ENCODE measurements around the gene SMAD3. TPM values are rescaled to one million over a fixed set of nuclear protein-coding genes. Genes with fewer than 3 reads are reported as not detected.

Gene SMAD3
- total RNA-seq, 2 donors from 2014 or later: 30.6 to 45.4 TPM

DNA sequence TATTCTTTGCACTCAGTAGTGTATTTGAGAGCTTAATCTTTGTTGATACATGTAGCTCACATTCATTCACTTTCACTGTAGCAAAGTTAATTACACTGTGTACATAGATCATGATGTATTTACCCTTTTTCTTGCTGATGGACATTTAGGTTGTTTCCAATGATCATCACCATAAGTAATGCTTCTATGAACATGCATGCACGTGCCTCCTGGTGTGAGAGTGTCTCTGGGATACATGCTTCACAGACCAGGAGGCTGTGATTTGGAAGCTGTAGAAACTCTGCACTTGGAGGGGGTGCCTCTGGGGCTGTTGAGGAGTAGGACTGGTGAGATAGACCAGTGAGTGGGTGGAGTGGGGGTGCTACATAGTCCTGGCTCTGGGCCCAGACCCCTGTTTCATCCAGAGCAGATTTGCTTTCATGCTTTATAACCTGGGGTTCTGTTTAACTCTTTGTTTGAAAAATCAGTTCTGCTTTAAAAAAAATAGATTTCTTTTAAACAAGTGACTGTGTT is 18.2 kb upstream of the SMAD3 start:
- 76% methylated on average over 1 of the region's 1 CpG for WGBS
- Histone ChIP-seq H3K27me3 (replicated peaks; ENCODE audit: insufficient read depth) (no peaks in the 10 kb centered on the region), H3K4me1 (replicated peaks) (peaks cover 4% of the 10 kb centered on the region), H3K36me3 (no peaks in the 10 kb centered on the region), H3K4me3 (no peak overlapping the region), H3K9me3 (no peaks in the 10 kb centered on the region), H3K27ac (no peak overlapping the region)
- TF ChIP-seq POLR2A (IDR thresholded peaks at IDR 0.05): no peak
- no peak for TF ChIP-seq POLR2AphosphoS5 (IDR thresholded peaks at IDR 0.05)
- TF ChIP-seq, protein P1, sequence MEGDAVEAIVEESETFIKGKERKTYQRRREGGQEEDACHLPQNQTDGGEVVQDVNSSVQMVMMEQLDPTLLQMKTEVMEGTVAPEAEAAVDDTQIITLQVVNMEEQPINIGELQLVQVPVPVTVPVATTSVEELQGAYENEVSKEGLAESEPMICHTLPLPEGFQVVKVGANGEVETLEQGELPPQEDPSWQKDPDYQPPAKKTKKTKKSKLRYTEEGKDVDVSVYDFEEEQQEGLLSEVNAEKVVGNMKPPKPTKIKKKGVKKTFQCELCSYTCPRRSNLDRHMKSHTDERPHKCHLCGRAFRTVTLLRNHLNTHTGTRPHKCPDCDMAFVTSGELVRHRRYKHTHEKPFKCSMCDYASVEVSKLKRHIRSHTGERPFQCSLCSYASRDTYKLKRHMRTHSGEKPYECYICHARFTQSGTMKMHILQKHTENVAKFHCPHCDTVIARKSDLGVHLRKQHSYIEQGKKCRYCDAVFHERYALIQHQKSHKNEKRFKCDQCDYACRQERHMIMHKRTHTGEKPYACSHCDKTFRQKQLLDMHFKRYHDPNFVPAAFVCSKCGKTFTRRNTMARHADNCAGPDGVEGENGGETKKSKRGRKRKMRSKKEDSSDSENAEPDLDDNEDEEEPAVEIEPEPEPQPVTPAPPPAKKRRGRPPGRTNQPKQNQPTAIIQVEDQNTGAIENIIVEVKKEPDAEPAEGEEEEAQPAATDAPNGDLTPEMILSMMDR (IDR thresholded peaks at IDR 0.05): no peak
- intact Hi-C loops (cut with DNase I): no loop called here
- no peak for DNase-seq (ENCODE audit: low spot score)

DNA sequence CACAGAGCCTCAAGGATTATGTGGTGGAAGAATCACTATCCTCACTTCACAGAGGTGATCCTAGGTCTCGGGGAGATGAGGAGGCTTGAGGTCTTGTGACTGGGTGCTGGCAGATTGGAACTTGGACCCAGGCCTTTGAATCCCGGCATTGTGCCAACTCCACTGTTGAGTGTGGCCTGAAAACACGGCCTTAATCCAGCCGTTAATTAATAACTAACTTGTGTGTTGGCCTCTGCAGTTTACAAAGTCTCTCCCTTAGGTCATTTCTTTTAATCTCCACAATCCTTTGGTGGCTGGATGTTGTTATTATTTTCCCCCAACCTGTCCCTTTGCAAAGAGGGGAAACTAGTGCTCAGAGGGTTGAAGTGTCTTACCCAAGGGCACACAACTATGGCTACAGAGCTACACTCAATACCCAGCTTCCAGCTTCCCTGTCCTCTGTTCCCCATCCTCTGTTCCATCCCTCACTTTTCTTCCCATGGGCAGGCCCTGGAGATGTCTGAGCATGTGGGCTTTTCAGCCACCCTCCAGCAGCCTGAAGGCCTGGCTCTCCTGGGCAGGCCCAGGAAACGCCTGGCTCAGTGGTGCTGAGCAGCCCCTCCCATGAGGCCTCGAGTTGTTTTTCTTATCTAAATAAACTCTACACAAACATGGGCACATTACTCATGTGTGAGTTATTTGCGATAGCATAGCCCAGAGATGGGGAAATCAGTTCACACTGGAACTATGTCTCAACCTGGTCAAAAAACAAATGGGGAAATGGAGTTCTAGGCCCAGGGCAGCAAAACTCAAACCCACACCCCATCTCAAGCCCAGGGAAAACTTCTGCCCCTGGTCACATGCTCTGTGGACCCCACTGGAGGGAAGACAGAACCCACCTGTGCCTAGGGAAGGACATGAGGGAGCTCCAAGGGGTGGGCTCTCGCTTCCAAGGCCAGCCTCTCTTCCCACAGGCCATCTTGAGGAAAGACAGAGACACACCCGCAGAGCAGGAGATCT is 16.8 kb upstream of the SMAD3 start:
- TF ChIP-seq POLR2AphosphoS5 (IDR thresholded peaks at IDR 0.05) (peak; percentile 68), POLR2A (IDR thresholded peaks at IDR 0.05) (no peak)
- TF ChIP-seq, protein P1 (IDR thresholded peaks at IDR 0.05): no peak
- no peak overlapping the region for H3K4me3 ChIP-seq
- intact Hi-C loops (cut with DNase I): no loop called here
- WGBS: 43% methylated on average over 9 of the region's 9 CpGs
- H3K36me3 ChIP-seq: no peaks in the 10 kb centered on the region
- H3K27ac ChIP-seq: peak overlapping the region; percentile 22 to 47
- no peaks in the 10 kb centered on the region for H3K27me3 ChIP-seq (replicated peaks; ENCODE audit: insufficient read depth)
- DNase-seq (ENCODE audit: low spot score): peak; percentile 50
- H3K4me1 ChIP-seq (replicated peaks): peaks cover 4% of the 10 kb centered on the region
- H3K9me3 ChIP-seq: no peaks in the 10 kb centered on the region

DNA sequence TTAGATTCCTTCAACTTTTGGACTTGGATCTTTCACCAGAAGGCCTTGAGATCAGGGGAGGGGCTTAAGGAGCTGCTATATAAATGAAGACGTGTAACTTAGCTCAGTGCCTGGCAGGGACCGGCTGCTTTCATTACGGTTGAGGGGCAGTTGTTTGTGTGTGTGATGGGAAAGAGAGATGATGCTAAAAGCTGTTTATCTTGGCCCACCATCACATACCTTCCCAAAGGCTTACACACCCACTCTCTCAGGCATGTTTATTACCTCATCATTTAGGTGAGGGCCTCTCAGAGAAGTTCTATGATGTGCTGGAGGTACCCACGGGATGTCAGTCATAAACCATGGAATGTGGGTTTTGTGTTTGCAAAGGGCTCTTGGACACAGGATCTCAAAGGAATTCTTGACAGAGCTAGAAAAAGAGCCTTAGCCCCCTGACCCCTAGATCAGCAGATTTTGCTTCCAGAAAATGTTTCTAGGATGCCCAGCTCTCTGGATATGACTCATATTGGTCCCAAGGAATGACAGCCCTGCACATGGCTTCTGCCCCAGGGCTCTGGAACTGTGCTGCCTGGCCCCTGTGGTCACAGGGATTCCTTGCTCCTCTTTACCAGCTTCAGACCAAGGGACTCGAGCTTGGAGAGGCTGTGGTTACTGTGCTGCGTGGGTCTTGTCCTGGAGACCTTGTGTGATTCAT is 15.9 kb upstream of the SMAD3 start:
- intact Hi-C loops (cut with DNase I): no loop called here
- no peaks in the 10 kb centered on the region for H3K9me3 ChIP-seq
- no peak overlapping the region for H3K4me3 ChIP-seq
- WGBS: 60% methylated on average over 6 of the region's 6 CpGs
- DNase-seq (ENCODE audit: low spot score): no peak
- no peaks in the 10 kb centered on the region for H3K36me3 ChIP-seq
- no peak for TF ChIP-seq POLR2AphosphoS5 (IDR thresholded peaks at IDR 0.05)
- no peak for TF ChIP-seq POLR2A (IDR thresholded peaks at IDR 0.05)
- TF ChIP-seq, protein P1 (IDR thresholded peaks at IDR 0.05): no peak
- no peaks in the 10 kb centered on the region for H3K27me3 ChIP-seq (replicated peaks; ENCODE audit: insufficient read depth)
- H3K4me1 ChIP-seq (replicated peaks): peaks cover 4% of the 10 kb centered on the region
- H3K27ac ChIP-seq: peak overlapping the region; percentile 22 to 47

GRCh38 chr15:67050062-67050461 is 15.3 kb upstream of the SMAD3 start:
- 34% methylated on average over 3 of the region's 3 CpGs for WGBS
- Histone ChIP-seq H3K36me3 (no peaks in the 10 kb centered on the region), H3K27me3 (replicated peaks; ENCODE audit: insufficient read depth) (no peaks in the 10 kb centered on the region), H3K27ac (peak overlapping the region in 1 of 2 donors; percentile 47), H3K4me1 (replicated peaks) (peaks cover 4% of the 10 kb centered on the region), H3K4me3 (no peak overlapping the region), H3K9me3 (no peaks in the 10 kb centered on the region)
- TF ChIP-seq POLR2AphosphoS5 (IDR thresholded peaks at IDR 0.05) (no peak), POLR2A (IDR thresholded peaks at IDR 0.05) (no peak)
- TF ChIP-seq, protein P1 (IDR thresholded peaks at IDR 0.05): no peak
- intact Hi-C loops (cut with DNase I): no loop called here
- no peak for DNase-seq (ENCODE audit: low spot score)

Data from prostate gland (tissue), 2 donors.